HG02870 (cell line): ENCODE data around the gene AGPAT2.

ENCODE experiments used
- ATAC-seq: cut with Tn5 transposase; IDR thresholded peaks from one replicate; pipeline ENCODE4 v1.9.1; 2021; ENCODE audit warnings: mild to moderate bottlenecking, moderate library complexity; ENCODE audit not compliant: unreplicated experiment

AGPAT2 gene

DNA sequence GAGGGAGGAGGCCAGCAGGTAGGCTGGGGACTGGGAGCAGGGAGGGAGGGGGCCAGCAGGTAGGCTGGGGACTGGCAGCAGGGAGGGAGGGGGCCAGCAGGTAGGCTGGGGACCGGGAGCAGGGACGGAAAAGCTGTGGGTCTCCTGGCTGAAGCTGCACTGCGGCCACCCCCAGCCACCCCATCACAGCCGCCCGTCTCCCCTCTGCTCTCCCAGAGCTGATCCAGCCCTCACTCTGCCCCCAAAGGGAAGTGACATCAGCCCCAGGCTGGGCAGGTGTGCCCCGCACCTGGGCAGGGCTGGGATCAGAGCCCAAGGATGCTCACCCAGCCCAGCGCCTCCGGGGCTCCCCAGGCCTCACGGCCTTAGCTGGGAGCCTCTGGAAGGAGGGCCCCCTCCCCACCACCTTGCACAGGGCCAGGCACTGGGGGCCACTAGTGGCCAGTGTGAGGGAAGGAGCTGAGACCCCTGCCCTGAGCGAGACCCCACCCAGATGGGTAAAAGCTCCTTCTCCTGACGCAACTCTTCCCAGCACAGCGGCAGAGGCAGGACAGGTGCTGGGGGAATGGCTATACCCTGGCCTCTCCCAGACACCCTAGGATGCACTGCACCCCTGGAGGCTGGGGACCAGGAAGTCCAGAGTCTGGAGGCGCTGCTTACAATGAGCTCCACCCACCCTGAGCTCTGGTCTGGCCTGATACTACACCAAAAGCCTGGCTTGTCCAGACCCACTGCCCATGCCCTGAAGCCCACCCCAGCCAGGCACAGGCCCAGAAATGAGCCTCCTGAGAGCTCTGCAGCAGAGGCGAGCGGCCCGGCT lies 11.6 kb downstream of the AGPAT2 start:
- no peak for ATAC-seq

DNA sequence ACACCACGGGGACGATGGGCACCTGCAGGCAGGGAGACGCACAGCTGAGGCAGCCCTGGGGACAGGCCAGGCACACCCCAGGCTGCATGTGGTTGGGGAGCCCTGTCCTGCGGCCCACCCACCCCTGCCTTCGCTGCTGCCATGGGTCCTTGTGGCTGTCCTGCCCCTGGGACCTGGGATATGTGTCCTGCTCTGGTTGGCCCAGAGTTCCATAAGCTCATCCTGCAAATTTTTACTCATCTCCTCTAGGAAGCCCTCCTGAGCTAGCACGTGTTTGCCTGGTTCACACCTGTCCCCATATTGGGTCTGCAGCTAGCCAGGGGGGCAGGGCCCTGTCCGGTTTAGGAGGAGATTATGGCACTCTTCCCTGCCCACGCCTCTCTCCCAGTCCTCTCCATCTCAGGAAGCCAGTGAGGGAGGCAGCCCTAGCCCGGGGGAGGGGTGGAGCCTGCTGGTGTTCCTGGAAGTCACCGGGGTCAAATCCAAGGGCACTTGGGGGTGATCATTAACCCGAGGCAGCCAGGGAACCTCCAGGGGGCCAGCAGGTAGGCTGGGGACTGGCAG lies 12.4 kb downstream of the AGPAT2 start:
- no peak for ATAC-seq

DNA sequence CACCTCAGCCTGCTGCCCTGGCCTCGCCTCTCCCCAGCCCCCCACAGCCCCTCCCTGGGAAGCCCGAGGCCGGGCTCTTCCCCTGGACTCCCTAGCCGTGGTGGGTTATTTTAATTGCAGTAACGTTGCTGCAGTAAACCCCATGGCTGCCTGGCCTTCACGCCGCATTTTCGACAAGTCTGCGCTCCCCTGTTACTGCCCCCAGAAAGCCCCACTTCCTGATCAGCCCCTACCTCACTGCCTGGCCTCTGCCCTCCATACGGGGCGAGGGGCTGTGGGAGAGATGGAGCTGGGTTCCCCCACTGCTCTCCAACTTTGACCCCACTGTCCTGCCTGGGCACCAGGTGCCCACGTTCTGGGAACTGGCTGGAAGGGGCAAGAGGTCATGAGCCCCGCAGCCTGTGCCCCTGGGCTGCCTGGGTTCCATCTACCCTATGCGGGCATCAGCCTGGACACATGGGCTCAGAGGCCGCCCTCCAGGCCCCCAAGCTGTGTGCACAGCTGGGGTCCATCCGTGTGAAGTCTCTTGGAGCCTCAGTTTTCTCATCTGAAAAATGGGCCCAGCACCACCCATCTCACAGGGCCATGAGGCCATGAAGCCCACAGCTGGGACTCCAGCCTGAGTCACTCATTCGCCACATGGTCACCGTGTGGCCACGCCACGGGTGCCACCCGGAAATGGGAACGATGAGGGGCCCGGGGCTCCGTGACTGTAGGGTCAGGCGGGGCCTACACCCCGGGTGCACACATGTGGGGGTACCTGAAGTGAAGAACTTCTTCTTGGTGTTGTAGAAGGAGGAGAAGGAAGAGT lies 13.1 kb downstream of the AGPAT2 start:
- no peak for ATAC-seq

DNA sequence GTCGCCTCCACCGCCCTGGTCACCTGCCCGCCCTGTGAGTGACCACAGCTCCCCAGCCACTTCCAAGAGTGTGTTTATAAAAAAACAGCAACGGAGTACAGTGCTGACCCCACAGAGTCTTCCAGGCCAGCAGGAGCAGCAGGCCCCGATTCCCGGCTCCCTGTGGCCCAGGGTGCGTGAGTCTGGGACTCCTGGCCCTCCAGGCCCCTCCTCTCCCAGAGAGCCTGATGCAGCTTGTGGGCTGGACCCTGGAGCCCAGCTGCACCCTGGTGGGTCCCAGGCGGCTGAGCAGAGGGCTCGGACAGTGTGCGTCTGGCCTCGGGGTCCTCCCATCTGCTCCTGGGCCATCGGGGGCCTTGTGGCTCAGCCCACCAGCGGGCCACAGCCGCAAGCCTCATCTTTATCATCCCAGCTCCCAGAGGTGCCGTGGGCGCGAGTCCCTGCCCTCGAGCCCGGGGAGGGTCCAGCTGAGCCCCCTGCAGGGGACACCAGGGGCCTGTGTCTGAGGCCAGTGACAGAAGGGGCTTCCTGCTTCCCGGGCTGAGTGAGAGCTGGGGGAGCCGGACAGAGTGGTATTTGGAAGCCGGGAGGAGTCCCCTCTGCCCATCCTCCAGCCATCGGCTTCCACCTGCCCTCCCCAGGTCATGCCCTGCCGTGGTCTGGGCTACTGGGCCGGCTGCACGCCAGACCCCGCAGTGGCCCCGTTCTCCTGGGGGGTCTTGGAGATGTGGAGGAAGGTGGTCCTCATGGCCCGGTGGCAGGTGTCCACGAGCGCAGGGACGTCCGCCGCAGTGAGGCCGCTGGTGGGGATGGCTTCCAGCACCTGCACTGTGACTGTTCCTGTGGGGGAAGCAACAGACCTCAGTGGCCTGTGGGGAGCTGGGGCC lies 13.9 kb downstream of the AGPAT2 start:
- no peak for ATAC-seq

DNA sequence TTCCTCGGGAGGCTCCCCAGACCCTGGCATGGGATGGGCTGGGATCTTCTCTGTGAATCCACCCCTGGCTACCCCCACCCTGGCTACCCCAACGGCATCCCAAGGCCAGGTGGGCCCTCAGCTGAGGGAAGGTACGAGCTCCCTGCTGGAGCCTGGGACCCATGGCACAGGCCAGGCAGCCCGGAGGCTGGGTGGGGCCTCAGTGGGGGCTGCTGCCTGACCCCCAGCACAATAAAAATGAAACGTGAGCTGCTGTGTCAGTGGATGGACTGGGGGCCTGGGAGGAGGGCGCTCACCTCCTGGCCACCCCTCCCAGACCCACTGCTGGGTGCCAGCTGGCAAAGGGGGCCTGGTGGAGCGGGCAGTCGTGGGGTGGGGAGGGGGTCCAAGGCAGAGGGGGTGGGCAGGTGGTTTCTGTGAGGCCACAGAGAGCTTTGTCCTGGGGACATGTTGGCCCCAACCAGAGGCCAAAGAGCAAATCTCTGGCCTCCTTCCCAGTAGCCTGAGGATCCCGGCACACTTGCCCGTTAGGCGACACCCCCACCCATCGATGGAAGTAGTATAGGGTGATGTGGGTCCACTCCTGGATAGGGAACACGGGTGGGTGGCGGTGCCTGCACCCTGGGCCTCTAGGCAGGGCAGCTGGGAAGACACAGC lies 14.7 kb downstream of the AGPAT2 start:
- ATAC-seq, result no peak

DNA sequence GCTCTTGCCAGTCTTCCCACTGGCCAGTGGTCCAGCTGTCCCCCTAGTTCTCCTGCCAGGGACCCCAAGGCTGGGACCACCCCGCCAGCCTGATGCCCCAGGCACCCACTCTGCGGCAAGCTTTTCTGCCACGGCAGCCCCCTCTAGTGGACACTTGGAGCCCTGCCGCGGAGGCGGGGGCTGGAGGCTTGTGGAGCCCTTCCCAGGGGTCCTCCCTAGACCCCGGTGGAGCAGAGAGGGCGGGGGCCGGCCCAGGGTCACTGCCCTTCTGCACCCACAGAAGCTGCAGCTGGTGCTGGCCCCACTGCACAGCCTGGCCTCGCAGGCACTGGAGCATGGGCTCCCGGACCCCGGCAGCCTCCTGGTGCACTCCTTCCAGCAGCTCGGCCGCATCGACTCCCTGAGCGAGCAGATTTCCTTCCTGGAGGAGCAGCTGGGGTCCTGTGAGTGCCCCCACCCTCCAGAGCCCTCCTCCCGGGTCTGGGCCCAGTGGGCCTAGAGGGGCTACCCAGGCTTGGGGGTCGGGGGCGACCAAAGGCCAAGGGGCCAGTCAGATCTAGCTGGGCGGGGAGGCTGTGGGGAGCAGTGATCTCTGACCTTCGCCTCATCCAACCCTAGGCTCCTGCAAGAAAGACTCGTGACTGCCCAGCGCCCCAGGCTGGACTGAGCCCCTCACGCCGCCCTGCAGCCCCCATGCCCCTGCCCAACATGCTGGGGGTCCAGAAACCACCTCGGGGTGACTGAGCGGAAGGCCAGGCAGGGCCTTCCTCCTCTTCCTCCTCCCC lies 15.4 kb downstream of the AGPAT2 start:
- ATAC-seq, result no peak

DNA sequence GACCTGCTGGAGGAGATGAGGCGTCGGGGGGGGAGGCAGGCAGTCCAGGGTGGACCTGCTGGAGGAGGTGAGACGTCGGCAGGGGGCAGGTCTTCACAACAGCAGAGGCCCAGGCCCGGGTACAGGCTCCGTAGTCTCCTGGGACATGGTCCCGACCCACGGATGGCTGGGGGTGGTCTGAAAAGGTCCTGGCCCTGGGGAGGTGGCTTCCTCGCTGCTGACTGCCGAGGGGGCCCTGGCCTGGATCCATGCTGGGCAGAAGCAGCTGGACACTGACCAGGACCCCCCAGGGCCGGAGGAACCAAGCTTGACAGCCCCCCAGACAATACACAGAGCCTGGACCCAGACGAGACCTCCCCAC lies 16.0 kb downstream of the AGPAT2 start:
- no peak for ATAC-seq

DNA sequence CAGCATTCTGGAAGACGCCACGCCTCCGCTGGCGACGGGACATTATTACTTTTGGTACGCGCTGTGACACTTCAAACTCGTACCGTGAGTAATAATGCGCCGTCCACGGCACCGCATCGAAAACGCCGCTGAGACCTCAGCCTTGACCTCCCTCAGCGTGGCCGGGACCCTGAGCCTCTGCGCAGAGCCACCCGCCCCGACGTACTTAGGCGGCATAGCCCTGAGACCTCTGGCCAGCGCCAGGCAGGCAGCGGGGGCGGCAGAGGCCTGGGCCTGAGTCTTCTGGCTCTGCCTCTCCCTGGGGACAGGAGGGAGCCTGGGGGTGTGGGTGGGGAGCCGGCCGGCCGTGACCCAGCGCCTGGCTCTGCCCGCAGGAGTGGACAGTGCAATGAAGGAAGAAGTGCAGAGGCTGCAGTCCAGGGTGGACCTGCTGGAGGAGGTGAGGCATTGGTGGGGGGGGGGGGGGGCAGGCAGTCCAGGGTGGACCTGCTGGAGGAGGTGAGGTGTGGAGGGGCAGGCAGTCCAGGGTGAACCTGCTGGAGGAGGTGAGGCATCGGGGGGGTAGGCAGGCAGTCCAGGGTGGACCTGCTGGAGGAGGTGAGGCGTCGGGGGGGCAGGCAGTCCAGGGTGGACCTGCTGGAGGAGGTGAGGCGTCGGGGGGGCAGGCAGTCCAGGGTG lies 16.5 kb downstream of the AGPAT2 start:
- ATAC-seq, result no peak

DNA sequence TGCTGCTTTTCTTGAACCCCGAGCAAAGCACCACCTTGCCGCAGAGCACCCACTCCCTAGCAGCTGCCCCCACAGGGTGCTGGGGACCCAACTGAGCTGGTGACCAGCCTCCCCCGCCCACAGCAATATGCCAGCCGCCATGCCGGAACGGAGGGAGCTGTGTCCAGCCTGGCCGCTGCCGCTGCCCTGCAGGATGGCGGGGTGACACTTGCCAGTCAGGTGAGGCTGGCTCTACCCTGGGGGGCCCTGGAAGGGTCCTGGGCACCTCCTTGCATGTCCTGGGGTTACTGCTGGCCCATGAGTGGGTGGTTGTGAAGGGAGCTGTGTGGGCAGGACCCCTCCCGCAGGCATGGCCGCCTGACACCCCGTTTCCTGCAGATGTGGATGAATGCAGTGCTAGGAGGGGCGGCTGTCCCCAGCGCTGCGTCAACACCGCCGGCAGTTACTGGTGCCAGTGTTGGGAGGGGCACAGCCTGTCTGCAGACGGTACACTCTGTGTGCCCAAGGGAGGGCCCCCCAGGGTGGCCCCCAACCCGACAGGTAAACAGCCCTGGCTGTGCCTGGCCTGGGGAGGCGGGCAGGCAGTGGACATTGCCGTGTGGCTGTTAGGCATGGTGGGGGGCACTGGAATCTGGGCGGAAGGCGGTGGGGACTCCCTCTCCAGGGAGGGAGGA lies 17.3 kb downstream of the AGPAT2 start:
- ATAC-seq, result no peak

DNA sequence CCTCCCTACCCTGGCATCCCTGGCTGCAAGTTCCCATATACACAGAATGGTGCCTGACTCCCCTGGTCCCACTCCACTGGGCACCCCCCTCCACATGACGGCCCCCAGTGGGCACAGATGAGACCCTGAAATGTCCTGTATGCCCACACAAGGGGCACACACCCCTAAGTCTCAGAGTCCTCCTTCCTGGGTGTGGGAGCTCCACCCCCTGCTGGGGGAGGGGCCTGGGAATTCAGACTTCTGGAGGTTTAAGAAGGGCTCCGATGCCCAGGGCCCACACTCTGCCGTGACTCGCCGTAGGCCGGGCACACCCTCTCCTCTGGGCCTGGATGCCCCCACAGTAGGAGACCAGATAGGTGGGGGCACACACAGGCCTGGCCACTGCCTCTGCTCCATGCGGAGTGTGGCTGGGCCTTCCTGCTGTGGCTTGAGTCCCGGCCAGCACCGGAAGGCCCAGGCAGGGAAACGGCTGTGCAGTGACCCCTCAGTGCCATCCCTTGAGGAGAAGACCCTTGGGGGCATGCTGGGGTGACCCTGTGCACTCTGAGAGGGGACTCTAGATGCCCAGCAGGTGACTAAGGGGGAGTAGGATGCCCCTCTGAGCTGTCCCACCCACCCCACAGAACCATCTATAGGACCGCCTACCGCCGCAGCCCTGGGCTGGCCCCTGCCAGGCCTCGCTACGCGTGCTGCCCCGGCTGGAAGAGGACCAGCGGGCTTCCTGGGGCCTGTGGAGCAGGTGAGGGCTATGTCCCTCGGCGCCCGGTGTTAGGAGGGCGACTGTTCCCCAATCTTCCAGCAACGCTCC lies 18.1 kb downstream of the AGPAT2 start:
- ATAC-seq, result no peak

DNA sequence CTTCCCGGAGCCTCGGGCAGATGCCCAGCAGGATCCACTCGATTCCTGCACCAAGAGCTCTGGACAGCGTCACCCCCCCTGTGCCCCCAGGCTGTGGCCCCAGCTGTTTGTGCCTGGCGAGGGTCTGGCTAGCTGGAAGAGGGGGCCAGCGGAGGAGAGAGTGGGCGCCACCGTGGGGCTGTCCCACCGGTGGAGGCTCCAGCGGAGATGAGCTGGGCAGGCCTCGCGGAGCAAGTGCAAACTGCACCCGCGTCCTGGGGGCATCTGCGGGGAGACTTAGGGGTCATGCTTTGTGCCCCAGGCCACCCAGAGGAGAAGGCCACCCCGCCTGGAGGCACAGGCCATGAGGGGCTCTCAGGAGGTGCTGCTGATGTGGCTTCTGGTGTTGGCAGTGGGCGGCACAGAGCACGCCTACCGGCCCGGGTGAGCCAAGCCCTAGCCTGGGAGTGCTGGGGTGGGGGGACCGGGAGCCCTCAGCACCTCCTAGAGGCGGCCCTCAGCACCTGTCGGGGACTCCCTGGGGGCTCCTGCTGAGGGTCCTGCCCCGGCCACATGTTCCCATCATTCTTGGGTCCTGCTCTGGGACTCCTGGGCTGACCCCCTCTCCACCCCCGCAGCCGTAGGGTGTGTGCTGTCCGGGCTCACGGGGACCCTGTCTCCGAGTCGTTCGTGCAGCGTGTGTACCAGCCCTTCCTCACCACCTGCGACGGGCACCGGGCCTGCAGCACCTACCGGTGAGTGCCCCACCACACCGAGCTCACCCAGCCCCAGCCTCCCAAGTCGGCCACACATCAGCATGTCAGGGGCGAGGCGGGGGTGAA lies 19.1 kb downstream of the AGPAT2 start:
- no peak for ATAC-seq

DNA sequence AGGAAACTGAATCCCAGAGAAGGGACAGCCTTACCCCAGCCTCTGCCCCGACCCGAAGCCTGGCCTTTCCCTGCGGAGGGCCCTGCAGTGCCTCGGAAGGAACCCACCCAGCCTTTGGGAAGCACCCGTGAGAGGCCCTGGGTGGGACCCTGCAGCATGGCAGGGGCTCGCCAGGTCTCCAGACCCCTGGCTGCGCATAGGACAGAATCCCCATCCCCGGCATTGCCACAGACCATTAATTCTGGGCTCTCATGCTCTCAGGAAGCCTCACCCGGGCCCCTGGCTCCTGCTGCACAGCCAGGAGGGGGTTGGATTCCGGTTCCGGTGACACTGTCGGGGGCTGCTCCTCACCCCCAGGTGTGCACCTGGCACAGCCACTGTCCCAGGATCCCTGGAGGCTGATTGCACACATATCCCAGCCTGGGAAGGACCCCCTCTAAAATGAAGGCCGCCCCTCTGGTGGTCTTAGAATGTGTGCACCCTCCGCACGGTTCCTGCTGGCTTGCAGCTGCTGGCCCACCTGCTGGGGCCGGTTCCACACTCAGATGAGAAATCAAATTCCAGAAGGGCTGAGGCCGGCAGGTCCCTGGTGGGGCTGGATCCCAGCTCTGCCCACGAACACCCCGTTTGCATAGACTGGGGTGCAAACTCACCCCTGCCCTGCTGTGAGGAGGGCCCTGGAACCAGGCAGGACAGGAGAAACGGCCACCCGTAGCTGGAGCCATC lies 19.9 kb downstream of the AGPAT2 start:
- ATAC-seq, result no peak

DNA sequence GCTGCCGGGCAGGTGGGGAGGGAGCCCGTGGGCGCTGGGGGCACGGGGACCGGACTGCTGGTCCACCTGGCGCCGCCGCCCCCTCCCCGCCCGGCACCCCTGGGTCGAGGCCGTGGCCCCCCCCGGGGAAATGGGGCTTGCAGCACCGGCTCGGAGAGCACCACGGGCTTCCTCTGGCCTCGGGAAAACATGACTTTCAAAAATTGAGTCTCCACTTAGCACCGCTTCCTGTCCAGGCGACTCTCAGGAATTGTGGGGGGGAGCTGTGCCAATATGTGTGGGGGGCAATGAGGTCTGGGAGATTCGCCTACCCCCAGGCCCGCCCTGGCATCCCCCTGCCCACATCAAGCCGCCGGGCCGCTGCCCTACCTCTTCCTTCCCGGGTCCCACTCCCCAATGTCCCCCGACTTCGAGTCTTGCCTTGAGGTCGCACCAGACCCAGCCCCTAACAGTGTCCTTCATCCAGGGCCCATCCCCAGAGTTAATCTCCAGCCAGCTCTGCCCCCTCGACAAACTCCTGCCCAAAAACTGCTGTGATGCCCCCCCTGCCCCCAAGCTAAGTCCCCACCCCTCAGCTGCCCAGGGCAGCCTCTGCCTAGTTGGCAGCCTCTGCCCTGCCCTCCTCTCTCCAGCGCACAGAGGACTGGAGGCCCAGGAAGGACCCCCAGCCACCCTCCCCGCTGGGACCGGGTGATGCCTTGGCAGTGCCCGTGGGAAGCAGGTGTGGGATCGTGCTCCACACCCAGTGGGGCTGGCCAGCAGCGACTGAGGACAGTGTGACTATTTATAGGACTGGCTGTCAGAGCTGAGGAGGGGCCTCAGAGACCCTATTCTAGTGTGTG lies 20.7 kb downstream of the AGPAT2 start:
- ATAC-seq, result no peak

DNA sequence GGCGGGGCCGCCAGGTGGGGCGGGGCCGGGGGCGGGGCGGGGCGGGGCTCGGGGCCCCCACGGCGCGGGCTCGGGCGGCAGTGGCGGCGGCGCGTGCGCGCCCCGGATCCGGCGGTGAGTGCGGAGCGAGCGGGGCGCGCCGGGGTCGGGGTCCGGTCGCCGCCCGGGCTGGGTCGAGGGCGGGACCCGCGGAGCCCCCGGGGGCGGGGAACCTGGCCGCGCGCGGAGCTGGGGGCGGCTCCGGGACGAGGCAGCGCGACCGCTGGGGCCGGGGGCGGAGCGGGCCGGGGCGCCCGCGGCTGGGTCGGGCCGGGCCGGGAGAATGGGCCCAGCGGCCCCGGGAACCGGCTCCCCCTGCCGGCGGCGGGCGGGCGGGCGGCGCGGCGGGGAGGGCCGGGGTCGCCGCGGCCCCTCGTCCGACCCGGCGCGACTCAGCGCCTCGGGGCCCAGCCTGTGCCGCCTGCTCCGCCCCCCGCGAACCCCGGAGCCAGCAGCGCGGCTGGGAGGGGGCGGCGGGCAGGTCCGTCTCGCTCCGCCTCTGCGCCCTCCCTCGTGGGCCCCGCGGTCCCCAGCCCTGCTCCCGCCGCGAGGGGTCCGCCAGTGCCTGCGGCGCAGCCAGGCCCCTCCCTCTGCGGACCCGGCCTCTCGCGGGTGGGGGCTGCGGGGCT lies 21.4 kb downstream of the AGPAT2 start:
- ATAC-seq, result no peak
